Measurements from ENCODE around the gene AP5S1. TPM values are rescaled to one million over a fixed set of nuclear protein-coding genes. Genes with fewer than 3 reads are reported as not detected.

Gene AP5S1
- polyA plus RNA-seq, 1 of the 3 experiments (the other 2 are of a cell fraction): 10.3 TPM

DNA sequence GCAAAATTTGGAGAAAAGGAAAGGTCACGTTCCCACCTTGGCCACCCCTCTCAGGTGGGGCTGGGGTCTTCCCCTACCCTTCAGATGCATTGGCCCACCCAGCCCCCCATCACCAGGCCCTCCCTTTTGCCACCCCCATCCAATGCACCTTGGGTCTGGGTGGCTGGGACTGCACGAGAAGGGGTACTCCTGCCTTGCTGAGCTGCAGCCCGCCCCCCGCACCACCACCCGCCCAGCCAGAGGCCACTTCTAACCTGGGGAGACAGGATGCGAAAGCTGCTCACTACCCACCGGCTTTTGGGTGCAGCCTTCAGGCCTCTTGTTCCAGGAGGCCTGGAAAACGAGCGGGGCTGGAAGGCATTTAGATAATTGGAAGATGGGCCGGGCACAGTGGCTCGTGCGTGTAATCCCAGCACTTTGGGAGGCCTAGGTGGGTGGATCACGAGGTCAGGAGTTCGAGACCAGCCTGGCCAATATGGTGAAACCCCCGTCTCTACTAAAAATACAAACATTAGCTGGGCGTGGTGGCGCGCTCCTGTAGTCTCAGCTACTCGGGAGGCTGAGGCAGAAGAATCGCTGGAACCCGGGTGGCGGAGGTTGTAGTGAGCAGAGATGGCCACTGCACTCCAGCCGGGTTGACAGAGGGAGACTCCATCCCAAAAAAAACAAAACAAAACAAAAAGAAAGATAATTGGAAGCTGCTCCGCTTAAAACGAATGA lies 25.5 kb upstream of the AP5S1 start:
- peaks cover 17 to 32% of the 10 kb centered on the region in 2 experiments; a peak in 3 of 4 replicates for H3K4me1 ChIP-seq (ENCODE audit: control insufficient read depth in 1 of 2, insufficient read depth in 2 of 2, low read depth in 1 of 2, low read length in 1 of 2)
- H3K27ac ChIP-seq (ENCODE audit: low read depth in 2 of 2, low read length in 1 of 2): peak overlapping the region; percentile 91 to 96
- H3K9ac ChIP-seq: peak overlapping the region; percentile 94
- H2AFZ ChIP-seq (ENCODE audit: low read depth): peak overlapping the region; percentile 90
- POLR2A ChIA-PET: interaction anchor here (1.4 to 1.5 kb wide), 2 partner anchors 27 to 52 kb away, joined by 6 to 7 read pairs; partner anchors contain the start of genes ADISSP and MAVS
- CTCF ChIA-PET: interaction anchor here (0.7 to 3.5 kb wide), 8 partner anchors 8 to 290 kb away, joined by 3 to 51 read pairs (median 8); partner anchors contain the start of genes AP5S1, CENPB and SPEF1
- TF ChIP-seq MEF2A (IDR thresholded peaks at IDR 0.05; ENCODE audit: borderline replicate concordance, low read depth) (no peak), EP300 (IDR thresholded peaks at IDR 0.05; ENCODE audit: borderline replicate concordance in 1 of 2, low read depth in 1 of 2, low read length in 1 of 2) (no peak), RXRA (IDR thresholded peaks at IDR 0.05; ENCODE audit: borderline replicate concordance, low read depth) (no peak), RAD21 (IDR thresholded peaks at IDR 0.05; ENCODE audit: low read length) (no peak), REST (IDR thresholded peaks at IDR 0.05; ENCODE audit: low read depth, low read length) (no peak), FOXM1 (IDR thresholded peaks at IDR 0.05; ENCODE audit: low read depth) (no peak), RFX5 (IDR thresholded peaks at IDR 0.05; ENCODE audit: low read length) (no peak), TCF12 (IDR thresholded peaks at IDR 0.05) (no peak), FOSL2 (IDR thresholded peaks at IDR 0.05; ENCODE audit: borderline replicate concordance, low read depth) (no peak), SMC3 (IDR thresholded peaks at IDR 0.05; ENCODE audit: low read depth, low read length) (no peak), CHD2 (IDR thresholded peaks at IDR 0.05; ENCODE audit: low read length, partially characterized antibody) (no peak), RCOR1 (IDR thresholded peaks at IDR 0.05; ENCODE audit: low read length) (no peak), NFIC (IDR thresholded peaks at IDR 0.05; ENCODE audit: borderline replicate concordance) (no peak), ZBTB33 (IDR thresholded peaks at IDR 0.05; ENCODE audit: borderline replicate concordance, low read depth) (no peak)
- TF ChIP-seq, protein P1, sequence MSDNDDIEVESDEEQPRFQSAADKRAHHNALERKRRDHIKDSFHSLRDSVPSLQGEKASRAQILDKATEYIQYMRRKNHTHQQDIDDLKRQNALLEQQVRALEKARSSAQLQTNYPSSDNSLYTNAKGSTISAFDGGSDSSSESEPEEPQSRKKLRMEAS (IDR thresholded peaks at IDR 0.05; ENCODE audit: low read depth): no peak
- TF ChIP-seq, protein P2, sequence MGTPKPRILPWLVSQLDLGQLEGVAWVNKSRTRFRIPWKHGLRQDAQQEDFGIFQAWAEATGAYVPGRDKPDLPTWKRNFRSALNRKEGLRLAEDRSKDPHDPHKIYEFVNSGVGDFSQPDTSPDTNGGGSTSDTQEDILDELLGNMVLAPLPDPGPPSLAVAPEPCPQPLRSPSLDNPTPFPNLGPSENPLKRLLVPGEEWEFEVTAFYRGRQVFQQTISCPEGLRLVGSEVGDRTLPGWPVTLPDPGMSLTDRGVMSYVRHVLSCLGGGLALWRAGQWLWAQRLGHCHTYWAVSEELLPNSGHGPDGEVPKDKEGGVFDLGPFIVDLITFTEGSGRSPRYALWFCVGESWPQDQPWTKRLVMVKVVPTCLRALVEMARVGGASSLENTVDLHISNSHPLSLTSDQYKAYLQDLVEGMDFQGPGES (IDR thresholded peaks at IDR 0.05; ENCODE audit: low read depth, low read length): no peak
- TF ChIP-seq, protein P3, sequence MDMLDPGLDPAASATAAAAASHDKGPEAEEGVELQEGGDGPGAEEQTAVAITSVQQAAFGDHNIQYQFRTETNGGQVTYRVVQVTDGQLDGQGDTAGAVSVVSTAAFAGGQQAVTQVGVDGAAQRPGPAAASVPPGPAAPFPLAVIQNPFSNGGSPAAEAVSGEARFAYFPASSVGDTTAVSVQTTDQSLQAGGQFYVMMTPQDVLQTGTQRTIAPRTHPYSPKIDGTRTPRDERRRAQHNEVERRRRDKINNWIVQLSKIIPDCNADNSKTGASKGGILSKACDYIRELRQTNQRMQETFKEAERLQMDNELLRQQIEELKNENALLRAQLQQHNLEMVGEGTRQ (IDR thresholded peaks at IDR 0.05; ENCODE audit: borderline replicate concordance, low read depth, low read length): no peak
- no peaks in the 10 kb centered on the region for H4K20me1 ChIP-seq (ENCODE audit: insufficient read depth)
- no peaks in the 10 kb centered on the region for H3K9me2 ChIP-seq
- peaks cover 12% of the 10 kb centered on the region in 2 experiments for H3K36me3 ChIP-seq (replicated peaks in 1 of 2; ENCODE audit: control insufficient read depth in 1 of 2, insufficient read depth in 2 of 2, low read length in 1 of 2)
- H3K79me2 ChIP-seq (ENCODE audit: insufficient read depth): peaks cover 41% of the 10 kb centered on the region
- no peaks in the 10 kb centered on the region for H3K27me3 ChIP-seq (ENCODE audit: insufficient read depth)
- H3F3A ChIP-seq (replicated peaks; ENCODE audit: insufficient read depth): no peaks in the 10 kb centered on the region
- peak overlapping the region; percentile 98 for H3K4me2 ChIP-seq
- peak; percentile 10 for DNase-seq
- 92% methylated on average over 25 of the region's 25 CpGs for WGBS (ENCODE audit: low lambda C conversion rate)
- no peaks in the 10 kb centered on the region for H3K9me3 ChIP-seq
- H3K4me3 ChIP-seq (ENCODE audit: low read depth in 2 of 2, low read length in 1 of 2): peak overlapping the region; percentile 72 to 80

Measured in SK-N-SH (cell line).